Fibroblast of mammary gland (primary cell): ENCODE measurements around the gene CEP83.

Source experiments
- DNase-seq: peaks from one replicate; pipeline ENCODE4 v3.0.0-alpha.2; 2010; ENCODE audit warnings: low read depth
- H3K4me3 ChIP-seq: 2 replicates; pipeline ENCODE4 v1.5.1; 2011; ENCODE audit warnings: low read depth, mild to moderate bottlenecking, low read length, moderate library complexity; ENCODE audit not compliant: control insufficient read depth
- TF ChIP-seq, protein P1 (sequence below): conservative IDR thresholded peaks from 2 replicates; pipeline ENCODE4 v1.5.1; 2011; ENCODE audit warnings: low read depth, low read length, inconsistent platforms; ENCODE audit not compliant: control insufficient read depth, insufficient read depth

Gene CEP83

GRCh38 chr12:94379479-94380113 is 80.1 kb downstream of the CEP83 start:
- TF ChIP-seq, protein P1, sequence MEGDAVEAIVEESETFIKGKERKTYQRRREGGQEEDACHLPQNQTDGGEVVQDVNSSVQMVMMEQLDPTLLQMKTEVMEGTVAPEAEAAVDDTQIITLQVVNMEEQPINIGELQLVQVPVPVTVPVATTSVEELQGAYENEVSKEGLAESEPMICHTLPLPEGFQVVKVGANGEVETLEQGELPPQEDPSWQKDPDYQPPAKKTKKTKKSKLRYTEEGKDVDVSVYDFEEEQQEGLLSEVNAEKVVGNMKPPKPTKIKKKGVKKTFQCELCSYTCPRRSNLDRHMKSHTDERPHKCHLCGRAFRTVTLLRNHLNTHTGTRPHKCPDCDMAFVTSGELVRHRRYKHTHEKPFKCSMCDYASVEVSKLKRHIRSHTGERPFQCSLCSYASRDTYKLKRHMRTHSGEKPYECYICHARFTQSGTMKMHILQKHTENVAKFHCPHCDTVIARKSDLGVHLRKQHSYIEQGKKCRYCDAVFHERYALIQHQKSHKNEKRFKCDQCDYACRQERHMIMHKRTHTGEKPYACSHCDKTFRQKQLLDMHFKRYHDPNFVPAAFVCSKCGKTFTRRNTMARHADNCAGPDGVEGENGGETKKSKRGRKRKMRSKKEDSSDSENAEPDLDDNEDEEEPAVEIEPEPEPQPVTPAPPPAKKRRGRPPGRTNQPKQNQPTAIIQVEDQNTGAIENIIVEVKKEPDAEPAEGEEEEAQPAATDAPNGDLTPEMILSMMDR, result no peak

GRCh38 chr12:94377599-94377998 is 82.1 kb downstream of the CEP83 start:
- H3K4me3 ChIP-seq, result no peak overlapping the region
- no peak for DNase-seq
- TF ChIP-seq, protein P1, result no peak

More at GRCh38 chr12:94379479-94380113, 80.1 kb downstream of the CEP83 start:
- no peak overlapping the region for H3K4me3 ChIP-seq
- DNase-seq, result no peak

- H3K4me3 ChIP-seq, result no peak overlapping the region
- DNase-seq, result peak; percentile 5
- TF ChIP-seq, protein P1, result no peak
Measured at GRCh38 chr12:94374124-94374523, 85.5 kb downstream of the CEP83 start.

DNA sequence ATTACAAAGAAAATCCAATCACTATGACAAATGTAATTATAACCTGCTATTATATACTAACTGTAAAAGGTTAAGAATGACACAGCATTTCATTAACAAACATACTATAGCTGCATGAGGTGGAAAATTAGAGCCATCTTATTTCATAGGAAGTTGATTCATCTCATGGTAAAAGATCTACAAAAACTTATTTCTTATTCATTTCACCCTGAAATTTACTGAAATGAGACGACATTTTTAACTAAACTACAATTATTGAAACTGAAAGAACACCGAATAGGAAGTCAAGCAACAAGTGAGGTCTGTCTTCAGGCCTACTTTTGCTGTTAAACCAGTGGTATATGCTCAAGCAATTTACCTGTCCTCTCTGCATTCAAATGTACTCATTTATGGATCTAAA is 87.2 kb downstream of the CEP83 start:
- H3K4me3 ChIP-seq, result no peak overlapping the region
- DNase-seq, result no peak
- TF ChIP-seq, protein P1, result no peak

- no peak overlapping the region for H3K4me3 ChIP-seq
- DNase-seq, result no peak
- TF ChIP-seq, protein P1, result no peak
Measured at GRCh38 chr12:94362653-94363052, 97.0 kb downstream of the CEP83 start.

DNA sequence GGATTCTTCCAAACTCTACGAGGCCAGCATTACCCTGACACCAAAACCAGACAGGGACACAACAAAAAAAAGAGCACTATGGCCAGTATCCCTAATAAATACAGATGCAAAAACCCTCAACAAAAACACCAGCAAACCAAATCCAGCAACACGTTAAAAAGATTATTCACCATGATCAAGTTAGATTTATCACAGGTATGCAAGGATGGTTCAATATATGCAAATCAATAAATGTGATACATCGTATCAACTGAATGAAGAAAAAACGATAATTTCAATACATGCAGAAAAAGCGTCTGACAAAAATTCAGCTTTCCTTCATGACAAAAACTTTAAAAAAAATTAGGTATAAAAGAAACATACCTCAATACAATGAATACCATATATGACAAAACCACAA is 99.9 kb downstream of the CEP83 start:
- TF ChIP-seq, protein P1, result no peak
- no peak overlapping the region for H3K4me3 ChIP-seq
- no peak for DNase-seq

DNA sequence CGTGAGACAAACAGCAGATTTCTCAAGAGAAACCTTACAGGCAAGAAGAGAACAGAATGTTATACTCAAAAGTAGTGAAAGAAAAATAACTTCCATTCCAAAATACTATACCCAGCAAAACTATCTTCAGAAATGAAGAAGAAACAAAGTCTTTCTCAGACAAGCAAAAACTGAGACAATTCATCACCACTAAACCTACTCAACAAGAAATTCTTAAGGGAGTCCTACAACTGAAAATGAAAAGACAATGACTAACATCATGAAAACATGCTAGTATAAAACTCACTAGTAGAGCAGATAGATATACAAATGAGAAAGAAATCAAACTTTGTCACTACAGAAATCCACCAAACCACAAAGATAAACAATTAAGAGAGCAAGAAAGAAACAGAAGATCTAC is 106.5 kb downstream of the CEP83 start:
- H3K4me3 ChIP-seq, result no peak overlapping the region
- TF ChIP-seq, protein P1, result no peak
- no peak for DNase-seq
